OCI-LY7 (cell line): ENCODE measurements around the gene MRPL20. TPM values are rescaled to one million over a fixed set of nuclear protein-coding genes. Genes with fewer than 3 reads are reported as not detected.

Source experiments
- BruUV-seq: library from RNA; stranded (reverse); fragments of 400-500 nt; replicated peaks from 2 replicates; lab custom pipeline; 2021; lab: Mats Ljungman, UMichigan
- CTCF ChIA-PET: fragments of 300-600 bp; sonication (Branson Sonifier 250); formaldehyde crosslinking; loops from one replicate; lab custom pipeline; 2022; ENCODE audit warnings: antibody characterized with exemption; ENCODE audit not compliant: unreplicated experiment; lab: Charles Lee
- POLR2A ChIA-PET: fragments of 300-600 bp; sonication (Branson Sonifier 250); formaldehyde crosslinking; loops from one replicate; lab custom pipeline; 2022; ENCODE audit warnings: antibody characterized with exemption; lab: Charles Lee
- DNase-seq: peaks from one replicate; pipeline ENCODE4 v3.0.0-alpha.2; 2015; ENCODE audit warnings: low spot score
- H2AFZ ChIP-seq: fragments of 200-600 bp; sonication (generic), shearing (Covaris generic); 2 replicates; pipeline ENCODE4 v1.6.1; 2014; ENCODE audit warnings: mild to moderate bottlenecking, antibody characterized with exemption, low read length, moderate library complexity
- H3K27ac ChIP-seq: fragments of 200-600 bp; sonication (generic); 2 replicates; pipeline ENCODE4 v1.5.1; 2014; ENCODE audit warnings: mixed run types, low read depth, mild to moderate bottlenecking, moderate library complexity, low read length, inconsistent platforms; ENCODE audit not compliant: poor library complexity, severe bottlenecking
- H3K36me3 ChIP-seq: fragments of 200-600 bp; sonication (generic); 2 replicates; pipeline ENCODE4 v1.6.1; 2014; ENCODE audit warnings: mild to moderate bottlenecking, antibody characterized with exemption, low read length, moderate library complexity, mixed read lengths; ENCODE audit not compliant: insufficient read depth
- H3K4me1 ChIP-seq: fragments of 200-600 bp; sonication (generic); 2 replicates; pipeline ENCODE4 v1.5.1; 2014; ENCODE audit warnings: mild to moderate bottlenecking, low read length; ENCODE audit not compliant: insufficient read depth, poor library complexity, severe bottlenecking
- H3K4me2 ChIP-seq: fragments of 200-600 bp; sonication (generic); 2 replicates; pipeline ENCODE4 v1.6.1; 2014; ENCODE audit warnings: mild to moderate bottlenecking, low read length
- H3K4me3 ChIP-seq: fragments of 200-600 bp; sonication (generic); 2 replicates; pipeline ENCODE4 v1.5.1; 2014; ENCODE audit warnings: mild to moderate bottlenecking, low read depth, low read length; ENCODE audit not compliant: poor library complexity, severe bottlenecking
- H3K79me2 ChIP-seq: fragments of 200-600 bp; sonication (generic); 2 replicates; pipeline ENCODE4 v1.6.1; 2016; ENCODE audit warnings: low read depth, mild to moderate bottlenecking, low read length, moderate library complexity, mixed read lengths; ENCODE audit not compliant: insufficient read depth
- H3K9me2 ChIP-seq: fragments of 200-600 bp; sonication (generic); 2 replicates; pipeline ENCODE4 v1.6.1; 2016; ENCODE audit warnings: mild to moderate bottlenecking, low read length, mixed read lengths; ENCODE audit not compliant: insufficient read depth
- H3K9me3 ChIP-seq: fragments of 200-600 bp; sonication (generic); 2 replicates; pipeline ENCODE4 v1.6.1; 2014; ENCODE audit warnings: mild to moderate bottlenecking, mixed run types, low read length, mixed read lengths
- H4K20me1 ChIP-seq: fragments of 200-600 bp; sonication (generic); 2 replicates; pipeline ENCODE4 v1.6.1; 2014; ENCODE audit warnings: mild to moderate bottlenecking, antibody characterized with exemption, low read length, moderate library complexity, mixed read lengths; ENCODE audit not compliant: insufficient read depth
- EZH2phosphoT487 ChIP-seq: fragments of 200-600 bp; sonication (generic); IDR thresholded peaks from 2 replicates; pipeline ENCODE4 v1.6.1; 2018; ENCODE audit warnings: low read depth, borderline replicate concordance, mild to moderate bottlenecking, mixed run types, antibody characterized with exemption, low read length, moderate library complexity, mixed read lengths
- intact Hi-C: fragments of 100-400 bp; cut with micrococcal nuclease; formaldehyde crosslinking; loops from one replicate; pipeline ENCODE4 v1.10.0; 2022; ENCODE audit not compliant: unreplicated experiment
- total RNA-seq, 2 experiments: library from RNA; depleted of rRNA in 1 of 2; stranded (reverse); fragments of >200 nt in 1 of 2; shearing (Covaris generic) in 1 of 2; gene quantifications; 2 replicates each; pipeline ENCODE4 v1.2.3, GENCODE V29; 2014 to 2022
- TF ChIP-seq, protein P1 (sequence below): fragments of 200-600 bp; sonication (generic); conservative IDR thresholded peaks from 2 replicates; pipeline ENCODE4 v1.5.1; 2014; ENCODE audit warnings: mild to moderate bottlenecking, antibody characterized with exemption, low read length, moderate library complexity, mixed read lengths

MRPL20 gene
- total RNA-seq, 2 experiments from 2014 or later = 143 to 165 TPM

DNA sequence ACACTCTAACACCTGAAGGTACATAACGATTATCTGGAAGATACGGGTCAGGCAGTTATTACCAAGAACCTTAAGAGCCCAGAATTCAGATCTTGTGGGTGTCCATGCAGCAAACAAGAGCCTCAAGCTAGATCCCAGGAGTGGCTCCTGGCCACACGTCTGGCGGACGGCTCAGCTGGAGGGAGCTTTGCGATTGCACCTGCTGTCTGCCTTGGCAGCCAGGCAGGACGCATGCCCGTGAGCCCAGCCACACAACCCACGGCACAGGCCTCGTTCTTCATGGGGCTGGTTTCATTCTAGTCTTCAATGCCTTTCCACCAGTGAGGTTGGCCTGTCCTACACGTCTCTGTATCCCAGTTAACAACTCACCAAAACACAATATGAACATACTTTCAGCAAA is 13.7 kb downstream of the MRPL20 start:
- ChIA-PET POLR2A (no interaction called here), CTCF (no interaction called here)
- no peak overlapping the region for H3K4me2 ChIP-seq
- H3K79me2 ChIP-seq = peaks cover 26% of the 10 kb centered on the region
- no peak overlapping the region for H2AFZ ChIP-seq
- no peak for DNase-seq
- intact Hi-C loops = no loop called here
- no peaks in the 10 kb centered on the region for H3K9me3 ChIP-seq
- no peak overlapping the region for H3K27ac ChIP-seq
- H3K9me2 ChIP-seq = no peaks in the 10 kb centered on the region
- no peaks in the 10 kb centered on the region for H4K20me1 ChIP-seq
- H3K4me3 ChIP-seq = no peak overlapping the region
- TF ChIP-seq, protein P1, sequence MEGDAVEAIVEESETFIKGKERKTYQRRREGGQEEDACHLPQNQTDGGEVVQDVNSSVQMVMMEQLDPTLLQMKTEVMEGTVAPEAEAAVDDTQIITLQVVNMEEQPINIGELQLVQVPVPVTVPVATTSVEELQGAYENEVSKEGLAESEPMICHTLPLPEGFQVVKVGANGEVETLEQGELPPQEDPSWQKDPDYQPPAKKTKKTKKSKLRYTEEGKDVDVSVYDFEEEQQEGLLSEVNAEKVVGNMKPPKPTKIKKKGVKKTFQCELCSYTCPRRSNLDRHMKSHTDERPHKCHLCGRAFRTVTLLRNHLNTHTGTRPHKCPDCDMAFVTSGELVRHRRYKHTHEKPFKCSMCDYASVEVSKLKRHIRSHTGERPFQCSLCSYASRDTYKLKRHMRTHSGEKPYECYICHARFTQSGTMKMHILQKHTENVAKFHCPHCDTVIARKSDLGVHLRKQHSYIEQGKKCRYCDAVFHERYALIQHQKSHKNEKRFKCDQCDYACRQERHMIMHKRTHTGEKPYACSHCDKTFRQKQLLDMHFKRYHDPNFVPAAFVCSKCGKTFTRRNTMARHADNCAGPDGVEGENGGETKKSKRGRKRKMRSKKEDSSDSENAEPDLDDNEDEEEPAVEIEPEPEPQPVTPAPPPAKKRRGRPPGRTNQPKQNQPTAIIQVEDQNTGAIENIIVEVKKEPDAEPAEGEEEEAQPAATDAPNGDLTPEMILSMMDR = no peak
- no peak for TF ChIP-seq EZH2phosphoT487
- BruUV-seq = no TSS peak
- H3K4me1 ChIP-seq = peaks cover 12% of the 10 kb centered on the region
- peaks cover 91% of the 10 kb centered on the region for H3K36me3 ChIP-seq

DNA sequence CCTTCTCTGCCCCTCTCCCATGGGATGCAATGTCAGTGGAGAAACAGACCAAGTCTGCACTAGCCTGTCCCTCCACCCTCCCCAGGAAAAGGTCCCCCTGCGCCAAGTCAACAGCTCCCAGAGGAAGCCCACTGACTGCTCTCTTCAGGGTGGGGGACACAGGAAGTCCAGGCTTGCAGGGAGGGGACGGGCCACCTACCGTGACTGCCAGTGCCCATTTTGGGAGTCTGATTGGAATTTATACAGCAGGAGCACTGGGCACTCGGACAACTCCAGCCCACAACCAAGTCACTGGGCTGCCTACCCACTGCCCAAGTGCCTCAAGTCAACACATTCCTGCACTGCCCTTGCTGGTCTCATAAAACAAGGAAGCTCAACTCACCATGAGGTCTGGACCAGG is 14.1 kb downstream of the MRPL20 start:
- no peak overlapping the region for H3K27ac ChIP-seq
- no peak overlapping the region for H3K4me3 ChIP-seq
- ChIA-PET CTCF (no interaction called here), POLR2A (no interaction called here)
- no peaks in the 10 kb centered on the region for H3K9me3 ChIP-seq
- no peak for DNase-seq
- no TSS peak for BruUV-seq
- H3K36me3 ChIP-seq = peaks cover 91% of the 10 kb centered on the region
- peaks cover 22% of the 10 kb centered on the region for H3K79me2 ChIP-seq
- intact Hi-C loops = no loop called here
- TF ChIP-seq, protein P1 = no peak
- no peak for TF ChIP-seq EZH2phosphoT487
- H3K4me2 ChIP-seq = no peak overlapping the region
- H3K9me2 ChIP-seq = no peaks in the 10 kb centered on the region
- H4K20me1 ChIP-seq = no peaks in the 10 kb centered on the region
- no peak overlapping the region for H2AFZ ChIP-seq
- peaks cover 9% of the 10 kb centered on the region for H3K4me1 ChIP-seq

DNA sequence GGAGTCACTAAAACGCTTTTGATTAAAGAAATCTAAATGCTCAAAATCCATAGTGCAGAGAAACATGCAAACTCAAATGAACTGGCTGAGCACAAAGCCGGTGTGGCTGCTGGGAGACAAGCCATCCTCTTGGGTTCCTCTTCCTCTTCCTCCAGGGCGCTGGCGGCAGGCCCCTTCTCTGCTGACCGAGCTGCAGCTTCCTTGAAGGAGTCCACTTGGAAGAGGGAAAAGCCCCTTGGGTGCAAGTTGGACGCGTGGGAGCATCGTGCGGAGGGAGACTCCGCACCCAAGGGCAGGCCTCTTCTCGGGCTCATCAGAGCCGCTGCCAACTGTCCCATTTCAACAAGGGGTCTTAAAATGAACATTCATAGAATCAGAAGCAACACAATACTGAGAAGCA is 15.9 kb downstream of the MRPL20 start:
- ChIA-PET POLR2A (interaction anchor here (0.8 kb wide), 2 partner anchors 14 to 26 kb away, joined by 3 read pairs; no protein-coding TSS in a partner anchor), CTCF (no interaction called here)
- Histone ChIP-seq H3K4me1 (no peaks in the 10 kb centered on the region), H3K4me2 (no peak overlapping the region), H3K9me3 (no peaks in the 10 kb centered on the region), H3K36me3 (peaks cover 96% of the 10 kb centered on the region), H2AFZ (no peak overlapping the region), H3K27ac (no peak overlapping the region), H3K9me2 (no peaks in the 10 kb centered on the region), H3K4me3 (no peak overlapping the region), H3K79me2 (peaks cover 9% of the 10 kb centered on the region; the same call in 1 of the 2 replicates), H4K20me1 (no peaks in the 10 kb centered on the region)
- TSS peak; percentile 30 for BruUV-seq
- intact Hi-C loops = no loop called here
- TF ChIP-seq, protein P1 = no peak
- DNase-seq = no peak
